SK-N-SH treated with all-trans-retinoic acid at 6 μM for 48 hours (cell line): ENCODE results near the gene MAP7D2.

Experiments used
- CSDC2 ChIP-seq: fragments of 250-450 bp; sonication (Bioruptor Pico); IDR thresholded peaks from 2 replicates; pipeline ENCODE4 v1.5.0; 2020; ENCODE audit warnings: mild to moderate bottlenecking, moderate library complexity
- ESRRG ChIP-seq: fragments of 250-450 bp; sonication (Bioruptor Pico); IDR thresholded peaks from 2 replicates; pipeline ENCODE4 v1.6.1; 2021; ENCODE audit warnings: mild to moderate bottlenecking
- GLIS3 ChIP-seq: fragments of 250-450 bp; sonication (Bioruptor Pico); IDR thresholded peaks from 2 replicates; pipeline ENCODE4 v1.5.0; 2020; ENCODE audit warnings: mild to moderate bottlenecking, moderate library complexity
- ISL1 ChIP-seq: fragments of 250-450 bp; sonication (Bioruptor Pico); IDR thresholded peaks from 2 replicates; pipeline ENCODE4 v2.1.2; 2022; ENCODE audit warnings: mild to moderate bottlenecking, moderate library complexity
- ZFP30 ChIP-seq: fragments of 450-650 bp; formaldehyde crosslinking; IDR thresholded peaks from 2 replicates; pipeline ENCODE4 v1.5.0; 2022; ENCODE audit warnings: mild to moderate bottlenecking, moderate library complexity
- TF ChIP-seq, protein P1 (sequence below): fragments of 250-450 bp; sonication (Bioruptor Pico); IDR thresholded peaks from 2 replicates; pipeline ENCODE4 v1.8.0; 2020; ENCODE audit warnings: mild to moderate bottlenecking, moderate library complexity, borderline replicate concordance
- TF ChIP-seq, protein P2 (sequence below): fragments of 250-450 bp; sonication (Bioruptor Pico); IDR thresholded peaks from 2 replicates; pipeline ENCODE4 v1.5.1; 2020; ENCODE audit warnings: low read depth, mild to moderate bottlenecking, moderate library complexity
- TF ChIP-seq, protein P3 (sequence below): fragments of 250-450 bp; sonication (Bioruptor Pico); IDR thresholded peaks from 2 replicates; pipeline ENCODE4 v1.8.0; 2021; ENCODE audit warnings: low read depth, mild to moderate bottlenecking, moderate library complexity, borderline replicate concordance

- no peak for TF ChIP-seq GLIS3 (CRISPR knock-in tag)
- TF ChIP-seq, protein P1, sequence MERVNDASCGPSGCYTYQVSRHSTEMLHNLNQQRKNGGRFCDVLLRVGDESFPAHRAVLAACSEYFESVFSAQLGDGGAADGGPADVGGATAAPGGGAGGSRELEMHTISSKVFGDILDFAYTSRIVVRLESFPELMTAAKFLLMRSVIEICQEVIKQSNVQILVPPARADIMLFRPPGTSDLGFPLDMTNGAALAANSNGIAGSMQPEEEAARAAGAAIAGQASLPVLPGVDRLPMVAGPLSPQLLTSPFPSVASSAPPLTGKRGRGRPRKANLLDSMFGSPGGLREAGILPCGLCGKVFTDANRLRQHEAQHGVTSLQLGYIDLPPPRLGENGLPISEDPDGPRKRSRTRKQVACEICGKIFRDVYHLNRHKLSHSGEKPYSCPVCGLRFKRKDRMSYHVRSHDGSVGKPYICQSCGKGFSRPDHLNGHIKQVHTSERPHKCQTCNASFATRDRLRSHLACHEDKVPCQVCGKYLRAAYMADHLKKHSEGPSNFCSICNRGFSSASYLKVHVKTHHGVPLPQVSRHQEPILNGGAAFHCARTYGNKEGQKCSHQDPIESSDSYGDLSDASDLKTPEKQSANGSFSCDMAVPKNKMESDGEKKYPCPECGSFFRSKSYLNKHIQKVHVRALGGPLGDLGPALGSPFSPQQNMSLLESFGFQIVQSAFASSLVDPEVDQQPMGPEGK = no peak
- no peak for TF ChIP-seq ESRRG (CRISPR knock-in tag)
- TF ChIP-seq, protein P2, sequence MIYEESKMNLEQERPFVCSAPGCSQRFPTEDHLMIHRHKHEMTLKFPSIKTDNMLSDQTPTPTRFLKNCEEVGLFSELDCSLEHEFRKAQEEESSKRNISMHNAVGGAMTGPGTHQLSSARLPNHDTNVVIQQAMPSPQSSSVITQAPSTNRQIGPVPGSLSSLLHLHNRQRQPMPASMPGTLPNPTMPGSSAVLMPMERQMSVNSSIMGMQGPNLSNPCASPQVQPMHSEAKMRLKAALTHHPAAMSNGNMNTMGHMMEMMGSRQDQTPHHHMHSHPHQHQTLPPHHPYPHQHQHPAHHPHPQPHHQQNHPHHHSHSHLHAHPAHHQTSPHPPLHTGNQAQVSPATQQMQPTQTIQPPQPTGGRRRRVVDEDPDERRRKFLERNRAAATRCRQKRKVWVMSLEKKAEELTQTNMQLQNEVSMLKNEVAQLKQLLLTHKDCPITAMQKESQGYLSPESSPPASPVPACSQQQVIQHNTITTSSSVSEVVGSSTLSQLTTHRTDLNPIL = no peak
- no peak for TF ChIP-seq ZFP30
- no peak for TF ChIP-seq CSDC2 (CRISPR knock-in tag)
- TF ChIP-seq, protein P3, sequence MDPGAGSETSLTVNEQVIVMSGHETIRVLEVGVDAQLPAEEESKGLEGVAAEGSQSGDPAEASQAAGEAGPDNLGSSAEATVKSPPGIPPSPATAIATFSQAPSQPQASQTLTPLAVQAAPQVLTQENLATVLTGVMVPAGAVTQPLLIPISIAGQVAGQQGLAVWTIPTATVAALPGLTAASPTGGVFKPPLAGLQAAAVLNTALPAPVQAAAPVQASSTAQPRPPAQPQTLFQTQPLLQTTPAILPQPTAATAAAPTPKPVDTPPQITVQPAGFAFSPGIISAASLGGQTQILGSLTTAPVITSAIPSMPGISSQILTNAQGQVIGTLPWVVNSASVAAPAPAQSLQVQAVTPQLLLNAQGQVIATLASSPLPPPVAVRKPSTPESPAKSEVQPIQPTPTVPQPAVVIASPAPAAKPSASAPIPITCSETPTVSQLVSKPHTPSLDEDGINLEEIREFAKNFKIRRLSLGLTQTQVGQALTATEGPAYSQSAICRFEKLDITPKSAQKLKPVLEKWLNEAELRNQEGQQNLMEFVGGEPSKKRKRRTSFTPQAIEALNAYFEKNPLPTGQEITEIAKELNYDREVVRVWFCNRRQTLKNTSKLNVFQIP (CRISPR knock-in tag) = no peak
- no peak for TF ChIP-seq ISL1 (CRISPR knock-in tag)
Measured at GRCh38 chrX:20116577-20117240, at the start of gene MAP7D2.
